ENCODE results near the gene TENM4. TPM values are rescaled to one million over a fixed set of nuclear protein-coding genes. Genes with fewer than 3 reads are reported as not detected.

Gene TENM4
- total and polyA plus RNA-seq, 4 donors = 24.8 to 70.5 (median 38.1) TPM

- Histone ChIP-seq H3K27ac (ENCODE audit: low read depth, low read length) (no peak overlapping the region), H3K36me3 (ENCODE audit: control insufficient read depth, insufficient read depth, low read length) (peaks cover 41% of the 10 kb centered on the region), H3K4me3 (ENCODE audit: low read depth, low read length) (no peak overlapping the region), H3K27me3 (ENCODE audit: control insufficient read depth, insufficient read depth, low read length) (no peaks in the 10 kb centered on the region), H3K4me1 (ENCODE audit: control insufficient read depth, insufficient read depth, low read length) (no peaks in the 10 kb centered on the region), H3K9me3 (ENCODE audit: control insufficient read depth, insufficient read depth, low read length) (no peaks in the 10 kb centered on the region)
- peak in 1 of 6 donors; percentile 58 for DNase-seq (ENCODE audit: low read depth in 4 of 6, low spot score in 6 of 6)
These were observed 774.1 kb downstream of the TENM4 start for GRCh38 chr11:78666675-78667160.

GRCh38 chr11:78664636-78665035, 776.2 kb downstream of the TENM4 start:
- H3K9me3 ChIP-seq (ENCODE audit: control insufficient read depth, insufficient read depth, low read length) = no peaks in the 10 kb centered on the region
- no peaks in the 10 kb centered on the region for H3K27me3 ChIP-seq (ENCODE audit: control insufficient read depth, insufficient read depth, low read length)
- WGBS (ENCODE audit: insufficient coverage) = no CpG with 5 or more reads among the region's 1 CpG
- no peak overlapping the region for H3K27ac ChIP-seq (ENCODE audit: low read depth, low read length)
- no peak overlapping the region for H3K4me3 ChIP-seq (ENCODE audit: low read depth, low read length)
- no peak for DNase-seq (ENCODE audit: low read depth in 4 of 6, low spot score in 6 of 6)
- peaks cover 28% of the 10 kb centered on the region for H3K36me3 ChIP-seq (ENCODE audit: control insufficient read depth, insufficient read depth, low read length)
- peaks cover 9% of the 10 kb centered on the region for H3K4me1 ChIP-seq (ENCODE audit: control insufficient read depth, insufficient read depth, low read length)

- peaks cover 29% of the 10 kb centered on the region for H3K36me3 ChIP-seq (ENCODE audit: control insufficient read depth, insufficient read depth, low read length)
- 90% methylated on average over 2 of the region's 2 CpGs for WGBS (ENCODE audit: insufficient coverage)
These were observed 778.0 kb downstream of the TENM4 start for GRCh38 chr11:78662811-78663210.

GRCh38 chr11:78660471-78660870, 780.4 kb downstream of the TENM4 start:
- DNase-seq (ENCODE audit: low read depth in 4 of 6, low spot score in 6 of 6) = peak in 2 of 6 donors; percentile 60 to 78
- no peak overlapping the region for H3K27ac ChIP-seq (ENCODE audit: low read depth, low read length)
- no peaks in the 10 kb centered on the region for H3K9me3 ChIP-seq (ENCODE audit: control insufficient read depth, insufficient read depth, low read length)
- WGBS (ENCODE audit: insufficient coverage) = 60% methylated on average over 2 of the region's 4 CpGs
- H3K36me3 ChIP-seq (ENCODE audit: control insufficient read depth, insufficient read depth, low read length) = peaks cover 39% of the 10 kb centered on the region
- H3K4me3 ChIP-seq (ENCODE audit: low read depth, low read length) = no peak overlapping the region
- H3K27me3 ChIP-seq (ENCODE audit: control insufficient read depth, insufficient read depth, low read length) = no peaks in the 10 kb centered on the region
- peaks cover 16% of the 10 kb centered on the region for H3K4me1 ChIP-seq (ENCODE audit: control insufficient read depth, insufficient read depth, low read length)

More at GRCh38 chr11:78662811-78663210, 778.0 kb downstream of the TENM4 start:
- H3K4me1 ChIP-seq (ENCODE audit: control insufficient read depth, insufficient read depth, low read length) = peaks cover 13% of the 10 kb centered on the region
- H3K27me3 ChIP-seq (ENCODE audit: control insufficient read depth, insufficient read depth, low read length) = no peaks in the 10 kb centered on the region
- no peaks in the 10 kb centered on the region for H3K9me3 ChIP-seq (ENCODE audit: control insufficient read depth, insufficient read depth, low read length)
- no peak overlapping the region for H3K27ac ChIP-seq (ENCODE audit: low read depth, low read length)
- no peak for DNase-seq (ENCODE audit: low read depth in 4 of 6, low spot score in 6 of 6)
- no peak overlapping the region for H3K4me3 ChIP-seq (ENCODE audit: low read depth, low read length)

GRCh38 chr11:78659326-78660270, 781.2 kb downstream of the TENM4 start:
- DNase-seq (ENCODE audit: low read depth in 4 of 6, low spot score in 6 of 6) = peak in 1 of 6 donors; percentile 62
- Histone ChIP-seq H3K27me3 (ENCODE audit: control insufficient read depth, insufficient read depth, low read length) (no peaks in the 10 kb centered on the region), H3K27ac (ENCODE audit: low read depth, low read length) (no peak overlapping the region), H3K4me1 (ENCODE audit: control insufficient read depth, insufficient read depth, low read length) (peaks cover 16% of the 10 kb centered on the region), H3K36me3 (ENCODE audit: control insufficient read depth, insufficient read depth, low read length) (peaks cover 40% of the 10 kb centered on the region), H3K4me3 (ENCODE audit: low read depth, low read length) (no peak overlapping the region), H3K9me3 (ENCODE audit: control insufficient read depth, insufficient read depth, low read length) (no peaks in the 10 kb centered on the region)
- 50% methylated on average over 9 of the region's 11 CpGs for WGBS (ENCODE audit: insufficient coverage)

GRCh38 chr11:78657968-78658839, 782.6 kb downstream of the TENM4 start:
- no peak overlapping the region for H3K27ac ChIP-seq (ENCODE audit: low read depth, low read length)
- peaks cover 16% of the 10 kb centered on the region for H3K4me1 ChIP-seq (ENCODE audit: control insufficient read depth, insufficient read depth, low read length)
- no peaks in the 10 kb centered on the region for H3K27me3 ChIP-seq (ENCODE audit: control insufficient read depth, insufficient read depth, low read length)
- no peaks in the 10 kb centered on the region for H3K9me3 ChIP-seq (ENCODE audit: control insufficient read depth, insufficient read depth, low read length)
- 97% methylated on average over 29 of the region's 31 CpGs for WGBS (ENCODE audit: insufficient coverage)
- DNase-seq (ENCODE audit: low read depth in 4 of 6, low spot score in 6 of 6) = no peak
- no peak overlapping the region for H3K4me3 ChIP-seq (ENCODE audit: low read depth, low read length)
- peaks cover 42% of the 10 kb centered on the region for H3K36me3 ChIP-seq (ENCODE audit: control insufficient read depth, insufficient read depth, low read length)

- H3K4me3 ChIP-seq (ENCODE audit: low read depth, low read length) = no peak overlapping the region
- no peak overlapping the region for H3K27ac ChIP-seq (ENCODE audit: low read depth, low read length)
- peaks cover 16% of the 10 kb centered on the region for H3K4me1 ChIP-seq (ENCODE audit: control insufficient read depth, insufficient read depth, low read length)
- peaks cover 40% of the 10 kb centered on the region for H3K36me3 ChIP-seq (ENCODE audit: control insufficient read depth, insufficient read depth, low read length)
- H3K27me3 ChIP-seq (ENCODE audit: control insufficient read depth, insufficient read depth, low read length) = no peaks in the 10 kb centered on the region
- no peak for DNase-seq (ENCODE audit: low read depth in 4 of 6, low spot score in 6 of 6)
- no peaks in the 10 kb centered on the region for H3K9me3 ChIP-seq (ENCODE audit: control insufficient read depth, insufficient read depth, low read length)
- WGBS (ENCODE audit: insufficient coverage) = 94% methylated on average over 2 of the region's 4 CpGs
These were observed 783.4 kb downstream of the TENM4 start for GRCh38 chr11:78657441-78657840.

- H3K27me3 ChIP-seq (ENCODE audit: control insufficient read depth, insufficient read depth, low read length) = no peaks in the 10 kb centered on the region
- WGBS (ENCODE audit: insufficient coverage) = 94% methylated on average over 3 of the region's 6 CpGs
- no peak overlapping the region for H3K4me3 ChIP-seq (ENCODE audit: low read depth, low read length)
- no peak overlapping the region for H3K27ac ChIP-seq (ENCODE audit: low read depth, low read length)
- DNase-seq (ENCODE audit: low read depth in 4 of 6, low spot score in 6 of 6) = no peak
- peaks cover 16% of the 10 kb centered on the region for H3K4me1 ChIP-seq (ENCODE audit: control insufficient read depth, insufficient read depth, low read length)
- H3K9me3 ChIP-seq (ENCODE audit: control insufficient read depth, insufficient read depth, low read length) = no peaks in the 10 kb centered on the region
- peaks cover 40% of the 10 kb centered on the region for H3K36me3 ChIP-seq (ENCODE audit: control insufficient read depth, insufficient read depth, low read length)
These were observed 783.8 kb downstream of the TENM4 start for GRCh38 chr11:78656984-78657383.

- no peak overlapping the region for H3K27ac ChIP-seq (ENCODE audit: low read depth, low read length)
- 67% methylated on average over 2 of the region's 4 CpGs for WGBS (ENCODE audit: insufficient coverage)
- H3K36me3 ChIP-seq (ENCODE audit: control insufficient read depth, insufficient read depth, low read length) = peaks cover 40% of the 10 kb centered on the region
- H3K27me3 ChIP-seq (ENCODE audit: control insufficient read depth, insufficient read depth, low read length) = no peaks in the 10 kb centered on the region
- H3K4me1 ChIP-seq (ENCODE audit: control insufficient read depth, insufficient read depth, low read length) = peaks cover 18% of the 10 kb centered on the region
- no peaks in the 10 kb centered on the region for H3K9me3 ChIP-seq (ENCODE audit: control insufficient read depth, insufficient read depth, low read length)
- no peak overlapping the region for H3K4me3 ChIP-seq (ENCODE audit: low read depth, low read length)
- DNase-seq (ENCODE audit: low read depth in 4 of 6, low spot score in 6 of 6) = no peak
These were observed 784.5 kb downstream of the TENM4 start for GRCh38 chr11:78656327-78656726.
